Stimulated activated CD4-positive, alpha-beta T cell treated with anti-CD3 and anti-CD28 coated beads, TNF-alpha, amount 100 ng/mL, for 1 hour (primary cell): ENCODE results near the gene CLEC11A.

ENCODE experiments used
- DNase-seq, 3 donors: peaks; one replicate each; pipeline ENCODE4 v3.0.0-alpha.2; 2020; ENCODE audit warnings: low read depth in 3 of 3, low spot score in 1 of 3

The CLEC11A gene

GRCh38 chr19:50703915-50704796 lies 19.0 kb upstream of the CLEC11A start:
- no peak for DNase-seq

- no peak for DNase-seq
Measured at GRCh38 chr19:50705422-50706019, 17.6 kb upstream of the CLEC11A start.

GRCh38 chr19:50706387-50706786 lies 16.8 kb upstream of the CLEC11A start:
- DNase-seq, result no peak

GRCh38 chr19:50708179-50708879 lies 14.8 kb upstream of the CLEC11A start:
- DNase-seq, result no peak

GRCh38 chr19:50710094-50710493 lies 13.1 kb upstream of the CLEC11A start:
- no peak for DNase-seq

GRCh38 chr19:50710612-50711011 lies 12.6 kb upstream of the CLEC11A start:
- DNase-seq, result no peak

- no peak for DNase-seq
Measured at GRCh38 chr19:50711196-50711595, 12.0 kb upstream of the CLEC11A start.

- DNase-seq, result no peak
Measured at GRCh38 chr19:50711805-50712204, 11.4 kb upstream of the CLEC11A start.

- no peak for DNase-seq
Measured at GRCh38 chr19:50712833-50713232, 10.3 kb upstream of the CLEC11A start.

GRCh38 chr19:50713556-50714236 lies 9.5 kb upstream of the CLEC11A start:
- DNase-seq, result no peak

GRCh38 chr19:50716178-50717025 lies 6.8 kb upstream of the CLEC11A start:
- no peak for DNase-seq

GRCh38 chr19:50717026-50717723 lies 6.0 kb upstream of the CLEC11A start:
- DNase-seq, result no peak

GRCh38 chr19:50717891-50718254 lies 5.3 kb upstream of the CLEC11A start:
- no peak for DNase-seq

GRCh38 chr19:50718255-50719118 lies 4.7 kb upstream of the CLEC11A start:
- no peak for DNase-seq

- no peak for DNase-seq
Measured at GRCh38 chr19:50719119-50719435, 4.1 kb upstream of the CLEC11A start.

GRCh38 chr19:50719566-50719965 lies 3.6 kb upstream of the CLEC11A start, which contains the start of gene SHANK1:
SHANK1 (minus strand) TSS chr19:50719802; CDS start chr19:50716919, 2,883 bp downstream.
- DNase-seq, result no peak

- no peak for DNase-seq
Measured at GRCh38 chr19:50720181-50720920, 2.8 kb upstream of the CLEC11A start.

GRCh38 chr19:50720921-50721381 lies 2.2 kb upstream of the CLEC11A start:
- no peak for DNase-seq
